GM12878 (cell line): ENCODE results near the gene ULK4. TPM values are rescaled to one million over a fixed set of nuclear protein-coding genes. Genes with fewer than 3 reads are reported as not detected.

ENCODE experiments used
- ATAC-seq: fragments of 200-7000 bp; cut with Tn5 transposase; 3 replicates; pipeline ENCODE4 v1.9.1; 2020; ENCODE audit warnings: mild to moderate bottlenecking, moderate library complexity
- BruUV-seq: library from RNA; stranded (reverse); fragments of 400-500 nt; replicated peaks from 2 replicates; lab custom pipeline; 2021; lab: Mats Ljungman, UMichigan
- CTCF ChIA-PET: fragments of 300-600 bp; sonication (Branson Sonifier 250); formaldehyde crosslinking; extraction: SDS; loops from one replicate; lab custom pipeline; 2021; ENCODE audit warnings: inconsistent platforms; lab: Yijun Ruan, JAX
- POLR2A ChIA-PET: fragments of 350-600 bp; formaldehyde crosslinking; extraction: SDS; loops from one replicate; lab custom pipeline; 2021; ENCODE audit warnings: inconsistent platforms; lab: Charles Lee
- RAD21 ChIA-PET: fragments of 300-600 bp; sonication (Branson Sonifier 250); formaldehyde crosslinking; loops from one replicate; lab custom pipeline; 2023; ENCODE audit warnings: antibody characterized with exemption; ENCODE audit not compliant: unreplicated experiment; lab: Charles Lee
- SMC1A ChIA-PET: fragments of 300-600 bp; sonication (Branson Sonifier 250); formaldehyde crosslinking; loops from one replicate; lab custom pipeline; 2023; ENCODE audit not compliant: unreplicated experiment, uncharacterized antibody; lab: Charles Lee
- DNase-seq: peaks from one replicate; pipeline ENCODE4 v3.0.0-alpha.2; 2011; ENCODE audit warnings: low read depth, low spot score
- FAIRE-seq: peaks from 3 replicates; lab custom pipeline; 2011; peaks lifted over from hg19 to GRCh38; lab: Jason Lieb, UNC
- H2AFZ ChIP-seq: 2 replicates; pipeline ENCODE4 v1.6.0; 2011; ENCODE audit warnings: low read depth, low read length, control low read depth; ENCODE audit not compliant: control insufficient read depth
- H3K27ac ChIP-seq: 2 replicates; pipeline ENCODE4 v1.5.1; 2011; ENCODE audit warnings: control low read depth; ENCODE audit not compliant: control insufficient read depth, insufficient read depth
- H3K27me3 ChIP-seq, 2 experiments: replicated peaks in 1 of 2; 2 replicates each; pipeline versions ENCODE4 v1.6.0 to v1.6.1; 2011; ENCODE audit warnings: low read length in 1 of 2; ENCODE audit not compliant: control insufficient read depth in 2 of 2, insufficient read depth in 2 of 2
- H3K36me3 ChIP-seq, 2 experiments: 2 replicates each; pipeline ENCODE4 v1.5.1; 2011; ENCODE audit warnings: low read length in 1 of 2; ENCODE audit not compliant: control insufficient read depth in 2 of 2, insufficient read depth in 2 of 2
- H3K4me1 ChIP-seq: 2 replicates; pipeline ENCODE4 v1.6.1; 2011; ENCODE audit warnings: mild to moderate bottlenecking, low read length, moderate library complexity, mixed read lengths; ENCODE audit not compliant: control insufficient read depth, insufficient read depth
- H3K4me2 ChIP-seq: 2 replicates; pipeline ENCODE4 v1.6.0; 2011; ENCODE audit warnings: control low read depth; ENCODE audit not compliant: control insufficient read depth, insufficient read depth
- H3K4me3 ChIP-seq: fragments of 200-600 bp; sonication (generic); 2 replicates; pipeline ENCODE4 v1.5.1; 2016
- H3K79me2 ChIP-seq: 2 replicates; pipeline ENCODE4 v1.6.0; 2011; ENCODE audit warnings: low read length; ENCODE audit not compliant: control insufficient read depth, insufficient read depth
- H3K9ac ChIP-seq: 2 replicates; pipeline ENCODE4 v1.8.0; 2011; ENCODE audit warnings: low read length, control low read depth, mixed read lengths; ENCODE audit not compliant: control insufficient read depth, insufficient read depth
- H3K9me3 ChIP-seq: replicated peaks from 3 replicates; pipeline ENCODE4 v1.5.1; 2011; ENCODE audit warnings: mild to moderate bottlenecking, low read length; ENCODE audit not compliant: control insufficient read depth, insufficient read depth
- H4K20me1 ChIP-seq: 2 replicates; pipeline ENCODE4 v1.6.0; 2011; ENCODE audit not compliant: control insufficient read depth, insufficient read depth
- BCL11A ChIP-seq: IDR thresholded peaks from 2 replicates; pipeline ENCODE4 v1.6.1; 2011; ENCODE audit warnings: low read depth, low read length
- ETV6 ChIP-seq, 2 experiments: fragments of 450-650 bp in 1 of 2; IDR thresholded peaks in 1 of 2; conservative IDR thresholded peaks in 1 of 2; 2 replicates each; pipeline ENCODE4 v1.6.1; 2014; ENCODE audit warnings: antibody characterized with exemption in 1 of 2, borderline replicate concordance in 1 of 2, low read depth in 1 of 2, mild to moderate bottlenecking in 1 of 2, moderate library complexity in 1 of 2
- FOS ChIP-seq: IDR thresholded peaks from 3 replicates; pipeline ENCODE4 v1.6.1; 2011; ENCODE audit warnings: borderline replicate concordance; ENCODE audit not compliant: insufficient read length; ENCODE audit errors: extremely low read depth
- RCOR1 ChIP-seq: conservative IDR thresholded peaks from 2 replicates; pipeline ENCODE4 v1.6.1; 2012; ENCODE audit warnings: low read depth, low read length, improper control_type of control experiment
- SKIL ChIP-seq: fragments of 450-650 bp; IDR thresholded peaks from 2 replicates; pipeline ENCODE4 v1.6.1; 2017; ENCODE audit warnings: mild to moderate bottlenecking, low read depth, inconsistent platforms; ENCODE audit not compliant: poor library complexity, severe bottlenecking
- ZBTB4 ChIP-seq: fragments of 450-650 bp; formaldehyde crosslinking; IDR thresholded peaks from 2 replicates; pipeline ENCODE4 v1.4.0; 2022; ENCODE audit warnings: mild to moderate bottlenecking, moderate library complexity
- ZNF592 ChIP-seq: fragments of 450-650 bp; IDR thresholded peaks from 2 replicates; pipeline ENCODE4 v1.6.1; 2017; ENCODE audit warnings: mild to moderate bottlenecking, moderate library complexity
- ZNF687 ChIP-seq: fragments of 450-650 bp; IDR thresholded peaks from 2 replicates; pipeline ENCODE4 v1.6.1; 2017; ENCODE audit warnings: mild to moderate bottlenecking, moderate library complexity
- WGBS: methylation state at CpG from one replicate; pipeline ENCODE4 v1.1.6; 2016; ENCODE audit warnings: low lambda C conversion rate; ENCODE audit not compliant: insufficient replicate concordance, insufficient coverage; ENCODE audit errors: missing lambda C conversion rate; 5-methylcytosine and 5-hydroxymethylcytosine counted together
- in situ Hi-C: fragments of 300-500 bp; cut with MboI; formaldehyde crosslinking; loops from 9 replicates; pipeline ENCODE4 v1.14.3; 2018; ENCODE audit warnings: mixed read lengths
- intact Hi-C: fragments of 100-400 bp; cut with micrococcal nuclease; formaldehyde crosslinking; loops from one replicate; pipeline ENCODE4 v1.14.2; 2022; ENCODE audit not compliant: unreplicated experiment
- polyA plus RNA-seq, 11 experiments: library from polyadenylated mRNA; depleted of rRNA in 4 of 11; unstranded in 6 of 11; stranded (reverse) in 5 of 11; fragments of >200 nt; fragmentation: Nextera tagmentation in 4 of 11; fragmentation: Illumina TruSeq in 1 of 11; extraction: Ambion mirVana in 4 of 11; extraction: Trizol in 1 of 11; gene quantifications; 1 replicate in 1 of 11; 2 replicates in 10 of 11; pipeline versions ENCODE4 v1.2.1 to v1.2.3, GENCODE V29; 2011 to 2016; ENCODE audit warnings: inconsistent platforms in 2 of 11, missing spikeins in 2 of 11, low read depth in 1 of 11
- total RNA-seq, 4 experiments: library from RNA; depleted of rRNA in 3 of 4; stranded (reverse); fragments of >200 nt in 3 of 4; fragmentation: Illumina TruSeq in 1 of 4; extraction: Trizol in 1 of 4; gene quantifications; 2 replicates each; pipeline versions ENCODE4 v1.2.1 to v1.2.3, GENCODE V29; 2013 to 2021

ULK4 gene
- total and polyA plus RNA-seq, 10 of the 15 experiments (the other 5 are each of a cell fraction or from before 2014, with no cell fraction given), result 3.5 to 7.6 (median 6.3) TPM

- CTCF ChIA-PET, result interaction anchor here (0.6 to 3.8 kb wide), 6 partner anchors 9 to 185 kb away, joined by 3 to 36 read pairs (median 4); no protein-coding TSS in a partner anchor
- no peak for ATAC-seq
- Histone ChIP-seq H3K79me2 (peaks cover 19% of the 10 kb centered on the region), H3K4me2 (no peak overlapping the region), H3K27me3 (no peaks in the 10 kb centered on the region), H3K36me3 (no peaks in the 10 kb centered on the region), H3K9me3 (no peaks in the 10 kb centered on the region), H3K4me3 (no peak overlapping the region), H4K20me1 (no peaks in the 10 kb centered on the region), H3K4me1 (peaks cover 10% of the 10 kb centered on the region), H3K27ac (no peak overlapping the region), H2AFZ (no peak overlapping the region), H3K9ac (no peak overlapping the region)
- intact Hi-C loops (loop anchor here (5.0 kb wide), 3 partner anchors 37 to 182 kb away; no protein-coding TSS in a partner anchor), in situ Hi-C loops (no loop called here)
- FAIRE-seq, result no peak
- POLR2A ChIA-PET, result interaction anchor here (0.5 kb wide), 1 partner anchor 98 kb away, joined by 5 read pairs; no protein-coding TSS in a partner anchor
- SMC1A ChIA-PET, result interaction anchor here (0.6 to 4.2 kb wide), 7 partner anchors 9 to 116 kb away, joined by 3 to 20 read pairs (median 4); no protein-coding TSS in a partner anchor
- no peak for DNase-seq
- WGBS, result 93% methylated on average over 2 of the region's 2 CpGs
- RAD21 ChIA-PET, result interaction anchor here (1.1 to 1.2 kb wide), 2 partner anchors 85 to 89 kb away, joined by 3 read pairs; no protein-coding TSS in a partner anchor
- BruUV-seq, result no TSS peak
- TF ChIP-seq ETV6 (conservative IDR thresholded peaks at IDR 0.05 in 1 of 2, IDR thresholded peaks at IDR 0.05 in 1 of 2; ENCODE audit: borderline replicate concordance in 1 of 2, low read depth in 1 of 2) (no peak), SKIL (no peak), RCOR1 (no peak), ZNF592 (no peak), ZNF687 (no peak), FOS (no peak), BCL11A (no peak), ZBTB4 (CRISPR knock-in tag) (no peak)
These were observed 48.6 kb upstream of the ULK4 start for GRCh38 chr3:42010530-42010929.
